Heart right ventricle (tissue), 16 donors: ENCODE results near the gene LGALS1. TPM values are rescaled to one million over a fixed set of nuclear protein-coding genes. Genes with fewer than 3 reads are reported as not detected.
"Not testable (repeated sequence)": the region's sequence is repeated elsewhere in the genome, so short reads cannot be mapped to it uniquely, and the experiment has no call there.

ENCODE experiments used
- ATAC-seq, 8 donors: fragments of 200-7000 bp; cut with Tn5 transposase; one replicate each; pipeline ENCODE4 v1.9.1; 2020; ENCODE audit warnings: mild to moderate bottlenecking in 8 of 8, moderate library complexity in 8 of 8, moderate number of reproducible peaks in 1 of 8
- DNase-seq, 2 donors: peaks; one replicate each; pipeline ENCODE4 v3.0.0-alpha.2; 2020
- H3K27ac ChIP-seq, 10 donors: fragments of 200-600 bp; sonication (generic) in 2 of 10; one replicate each; pipeline versions ENCODE4 v1.5.0 to v1.8.0; 2020 to 2022; ENCODE audit warnings: mild to moderate bottlenecking in 3 of 10
- H3K27me3 ChIP-seq, 7 donors: fragments of 200-600 bp; one replicate each; pipeline ENCODE4 v1.8.0; 2021 to 2022; ENCODE audit warnings: mild to moderate bottlenecking in 2 of 7
- H3K36me3 ChIP-seq, 9 donors: fragments of 200-600 bp; sonication (generic) in 1 of 9; one replicate each; pipeline versions ENCODE4 v1.5.0 to v1.8.0; 2020 to 2022; ENCODE audit warnings: mild to moderate bottlenecking in 2 of 9
- H3K4me1 ChIP-seq, 9 donors: fragments of 200-600 bp; sonication (generic) in 1 of 9; one replicate each; pipeline versions ENCODE4 v1.5.0 to v1.8.0; 2020 to 2022; ENCODE audit warnings: mild to moderate bottlenecking in 4 of 9
- H3K4me3 ChIP-seq, 10 donors: fragments of 200-600 bp; sonication (generic) in 2 of 10; one replicate each; pipeline versions ENCODE4 v1.5.0 to v1.8.0; 2020 to 2022; ENCODE audit warnings: mild to moderate bottlenecking in 7 of 10, moderate library complexity in 2 of 10
- H3K9me3 ChIP-seq, 11 donors: fragments of 200-600 bp in 10 of 11; sonication (generic) in 2 of 11; one replicate each; pipeline versions ENCODE4 v1.5.0 to v1.8.0; 2013 to 2022; ENCODE audit warnings: mild to moderate bottlenecking in 2 of 11, control low read depth in 1 of 11, moderate library complexity in 1 of 11
- CTCF ChIP-seq, 9 donors: fragments of 200-600 bp; sonication (generic) in 2 of 9; IDR thresholded peaks; one replicate each; pipeline versions ENCODE4 v1.5.0 to v1.8.0; 2021 to 2022; ENCODE audit warnings: antibody characterized with exemption in 9 of 9, mild to moderate bottlenecking in 5 of 9, moderate library complexity in 1 of 9
- WGBS, 2 donors: extraction: QIAGEN DNeasy Blood & Tissue Kit; methylation state at CpG; one replicate each; pipeline ENCODE4 v1.1.7; 2013; ENCODE audit warnings: inconsistent platforms in 1 of 2; 5-methylcytosine and 5-hydroxymethylcytosine counted together
- intact Hi-C, 10 donors: fragments of 100-400 bp; cut with DNase I; formaldehyde crosslinking; loops; one replicate each; pipeline versions ENCODE4 v1.11.1 to v1.14.2; 2022
- polyA plus RNA-seq, 2 donors: library from polyadenylated mRNA; stranded (reverse); fragments of 200-250 nt; gene quantifications; one replicate each; pipeline ENCODE4 v1.2.3, GENCODE V29; 2013
- total RNA-seq, 10 donors: library from RNA; stranded (reverse); fragmentation: NEBNext Ultra II Directional in 3 of 10; extraction: Animal tissue kit (Norgen Biotek cat#: 25700) in 3 of 10; gene quantifications; one replicate each; pipeline versions ENCODE4 v1.2.1 to v1.2.4, GENCODE V29; 2021 to 2023
- donor health status: Arrhythmogenic right ventricular cardiomyopathy.
- donor health status: ischemic (EF 13 %, LVEDD 7.1; RV severe dilation, severe dysfunction).
- donor health status: healthy with polysubstance abuse.
- donor health status: DM: no; HTN: yes; CAD: no.
- donor health status: DM: no; HTN: no; CAD: no.
- donor health status: ischemic (EF 25% LVEDD 6.9; RV normal size, moderate dysfunction).
- donor health status: ischemic (EF 25% LVEDD 5.7; RV mildly dilated, moderate dysfunction).
- donor health status: healthy.
- donor health status: DM: yes; HTN: yes; CAD: no.
- donor health status: Ischemic cardiomyopathy.
- donor health status: ischemic (EF 35%, LVEDD 5.7; RV mildly dilated, moderate dysfunction).
- donor health status: nonischemic (EF 11% LVEDD 7.7; RV severe dilation, severe dysfunction).
- donor health status: DM: yes; HTN: yes; CAD: no.
- donor health status: PGD.
- donor health status: ischemic (EF 29% LVEDD 5.4; RV normal size, mild dysfunction).
- donor health status: nonischemic (EF 23%, LVEDD 6.1; RV moderate dilation, normal function).

LGALS1 gene
- total and polyA plus RNA-seq, 12 donors, result 651 to 4,200 (median 803) TPM

- Histone ChIP-seq H3K4me1 (no peaks in the 10 kb centered on the region), H3K27me3 (no peaks in the 10 kb centered on the region), H3K4me3 (no peak overlapping the region), H3K27ac (no peak overlapping the region), H3K36me3 (no peaks in the 10 kb centered on the region), H3K9me3 (no peaks in the 10 kb centered on the region)
- 77 to 80% methylated on average over 7 of the region's 7 CpGs for WGBS, 2 donors
- no peak for TF ChIP-seq CTCF (IDR thresholded peaks at IDR 0.05)
- ATAC-seq (no peak), DNase-seq (no peak)
- intact Hi-C loops, result no loop called here
These were observed 40.3 kb downstream of the LGALS1 start for GRCh38 chr22:37715760-37716159.

DNA sequence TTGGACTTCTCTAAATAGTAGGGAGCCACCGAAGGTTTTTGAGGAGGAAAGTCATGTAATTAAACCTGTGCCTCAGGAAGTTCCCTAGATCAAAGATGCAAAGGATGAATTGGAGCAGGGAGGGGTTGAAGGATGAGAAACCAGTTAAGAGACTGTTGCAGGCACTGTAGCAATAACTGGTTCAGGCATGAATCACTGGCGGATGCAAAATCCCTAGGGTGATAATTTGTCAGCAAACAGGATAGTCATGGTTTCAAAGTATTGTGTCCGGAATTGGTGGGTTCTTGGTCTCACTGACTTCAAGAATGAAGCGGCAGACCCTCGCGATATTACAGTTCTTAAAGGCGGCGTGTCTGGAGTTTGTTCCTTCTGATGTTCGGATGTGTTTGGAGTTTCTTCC lies 41.3 kb downstream of the LGALS1 start:
- WGBS, 2 donors, result 93% methylated on average over 9 of the region's 9 CpGs
- no peak for TF ChIP-seq CTCF (IDR thresholded peaks at IDR 0.05)
- no peaks in the 10 kb centered on the region for H3K27me3 ChIP-seq
- ATAC-seq (no peak), DNase-seq (no peak)
- no peak overlapping the region for H3K4me3 ChIP-seq
- intact Hi-C loops, result no loop called here
- H3K36me3 ChIP-seq, result no peaks in the 10 kb centered on the region
- no peak overlapping the region for H3K27ac ChIP-seq
- no peaks in the 10 kb centered on the region for H3K4me1 ChIP-seq
- H3K9me3 ChIP-seq, result no peaks in the 10 kb centered on the region

- H3K27me3 ChIP-seq, DNase-seq, intact Hi-C loops, ATAC-seq, H3K36me3 ChIP-seq, H3K27ac ChIP-seq, H3K4me1 ChIP-seq, H3K9me3 ChIP-seq, H3K4me3 ChIP-seq: not testable (repeated sequence)
- WGBS, 2 donors, result 94 to 97% methylated on average over 7 of the region's 7 CpGs
These were observed 41.8 kb downstream of the LGALS1 start for GRCh38 chr22:37717235-37717634.

DNA sequence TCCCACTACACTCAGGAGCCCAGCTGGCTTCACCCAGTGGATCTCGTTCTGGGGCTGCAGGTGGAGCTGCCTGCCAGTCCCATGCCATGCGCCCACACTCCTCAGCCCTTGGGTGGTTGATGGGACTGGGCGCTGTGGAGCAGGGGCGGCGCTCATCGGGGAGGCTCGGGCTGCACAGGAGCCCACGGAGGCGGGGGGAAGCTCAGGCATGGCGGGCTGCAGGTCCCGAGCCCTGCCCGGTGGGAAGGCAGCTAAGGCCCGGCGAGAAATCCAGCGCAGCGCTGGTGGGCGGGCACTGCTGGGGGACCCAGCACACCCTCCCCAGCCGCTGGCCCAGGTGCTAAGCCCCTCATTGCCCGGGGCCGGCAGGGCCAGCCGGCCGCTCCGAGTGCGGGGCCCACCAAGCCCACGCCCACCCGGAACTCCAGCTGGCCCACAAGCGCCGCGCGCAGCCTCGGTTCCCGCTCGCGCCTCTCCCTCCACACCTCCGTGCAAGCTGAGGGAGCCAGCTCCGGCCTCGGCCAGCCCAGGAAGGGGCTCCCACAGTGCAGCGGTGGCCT lies 42.4 kb downstream of the LGALS1 start:
- intact Hi-C loops, H3K4me3 ChIP-seq, H3K4me1 ChIP-seq, ATAC-seq, H3K27me3 ChIP-seq, H3K36me3 ChIP-seq, DNase-seq, H3K9me3 ChIP-seq, H3K27ac ChIP-seq: not testable (repeated sequence)
- WGBS, 2 donors, result 95 to 97% methylated on average over 38 of the region's 38 CpGs

GRCh38 chr22:37725551-37726240 lies 50.3 kb downstream of the LGALS1 start:
- Histone ChIP-seq H3K4me1 (peaks cover 0 to 27% (median 13%) of the 10 kb centered on the region in 9 donors), H3K27ac (no peak overlapping the region), H3K4me3 (no peak overlapping the region), H3K9me3 (no peaks in the 10 kb centered on the region), H3K27me3 (no peaks in the 10 kb centered on the region), H3K36me3 (no peaks in the 10 kb centered on the region)
- WGBS, 2 donors, result 93 to 95% methylated on average over 22 to 25 of the region's 25 CpGs
- no peak for TF ChIP-seq CTCF (IDR thresholded peaks at IDR 0.05)
- DNase-seq (no peak), ATAC-seq (peak in 2 of 8 donors; percentile 13 to 39)
- intact Hi-C loops, result loop anchor here in 1 of 10 donors (10.0 kb wide), 1 partner anchor 81 kb away; no protein-coding TSS in a partner anchor
